ENCODE data around the gene UGT1A10.

GRCh38 chr2:233651430-233651829 lies 15.2 kb downstream of the UGT1A10 start:
- TF ChIP-seq CTCF (IDR thresholded peaks at IDR 0.05 in 2 of 3, conservative IDR thresholded peaks at IDR 0.05 in 1 of 3; ENCODE audit: borderline replicate concordance in 1 of 3, insufficient read depth in 1 of 3, low read depth in 2 of 3, low read length in 2 of 3) (no peak), EZH2 (IDR thresholded peaks at IDR 0.05) (no peak), SP1 (IDR thresholded peaks at IDR 0.05; ENCODE audit: low read depth) (no peak), POLR2AphosphoS5 (IDR thresholded peaks at IDR 0.05; ENCODE audit: low read depth, low read length) (no peak), POLR2A (IDR thresholded peaks at IDR 0.05; ENCODE audit: borderline replicate concordance, extremely low read depth, insufficient read depth, insufficient read length) (no peak)

Data from HCT116 (cell line).